Activated CD8-positive, alpha-beta memory T cell treated with anti-CD3 and anti-CD28 coated beads, Interleukin-2, amount 10 ng/mL, durations not matched to agents 7 days and 5 days (primary cell): ENCODE data around the gene ARSG. TPM values are rescaled to one million over a fixed set of nuclear protein-coding genes. Genes with fewer than 3 reads are reported as not detected.

Experiments used
- ATAC-seq: fragments of 150-1000 bp; cut with Tn5 transposase; one replicate; pipeline ENCODE4 v1.10.0; 2021; ENCODE audit warnings: moderate library complexity
- CTCF ChIA-PET: fragments of 350-600 bp; sonication (Branson Sonifier 250); formaldehyde crosslinking; loops from one replicate; lab custom pipeline; 2021; ENCODE audit warnings: antibody characterized with exemption; lab: Charles Lee
- DNase-seq: peaks from one replicate; pipeline ENCODE4 v3.0.0-alpha.2; 2020
- H3K27ac Mint-ChIP-seq: one replicate; pipeline ENCODE4 v1.8.0; 2021; ENCODE audit warnings: mild to moderate bottlenecking, mixed read lengths
- H3K27me3 Mint-ChIP-seq: one replicate; pipeline ENCODE4 v1.8.0; 2021; ENCODE audit warnings: mixed read lengths
- H3K36me3 Mint-ChIP-seq: one replicate; pipeline ENCODE4 v1.8.0; 2021; ENCODE audit warnings: mild to moderate bottlenecking, mixed read lengths
- H3K4me1 Mint-ChIP-seq: one replicate; pipeline ENCODE4 v1.8.0; 2021; ENCODE audit warnings: mixed read lengths
- H3K4me3 Mint-ChIP-seq: one replicate; pipeline ENCODE4 v1.8.0; 2021; ENCODE audit warnings: mild to moderate bottlenecking, moderate library complexity, mixed read lengths
- H3K9me3 Mint-ChIP-seq: one replicate; pipeline ENCODE4 v1.8.0; 2022; ENCODE audit warnings: low read depth, mixed read lengths
- total RNA-seq, 2 experiments: library from RNA; stranded (reverse); gene quantifications; one replicate each; pipeline ENCODE4 v1.2.3, GENCODE V29; 2021

The ARSG gene
- total RNA-seq, 2 experiments from 2014 or later, result 12.5 to 24.6 TPM

- Mint-ChIP-seq H3K27ac (peak overlapping the region; percentile 95), H3K9me3 (no peaks in the 10 kb centered on the region), H3K36me3 (peaks cover 15% of the 10 kb centered on the region), H3K4me1 (peaks cover 51% of the 10 kb centered on the region), H3K4me3 (peak overlapping the region; percentile 89), H3K27me3 (no peaks in the 10 kb centered on the region)
- ATAC-seq (no peak), DNase-seq (no peak)
- CTCF ChIA-PET, result interaction anchor here (1.0 to 4.2 kb wide), 8 partner anchors 24 to 173 kb away, joined by 3 to 29 read pairs (median 6); no protein-coding TSS in a partner anchor
Observed at GRCh38 chr17:68289473-68289872, 1.8 kb upstream of the ARSG start.

GRCh38 chr17:68289936-68290267 is 1.4 kb upstream of the ARSG start:
- DNase-seq (no peak), ATAC-seq (no peak)
- peak overlapping the region; percentile 89 for H3K4me3 Mint-ChIP-seq
- H3K36me3 Mint-ChIP-seq, result peaks cover 19% of the 10 kb centered on the region
- peaks cover 1% of the 10 kb centered on the region for H3K27me3 Mint-ChIP-seq
- peaks cover 56% of the 10 kb centered on the region for H3K4me1 Mint-ChIP-seq
- peak overlapping the region; percentile 95 for H3K27ac Mint-ChIP-seq
- H3K9me3 Mint-ChIP-seq, result no peaks in the 10 kb centered on the region
- CTCF ChIA-PET, result interaction anchor here (1.0 to 4.2 kb wide), 9 partner anchors 20 to 172 kb away, joined by 3 to 29 read pairs (median 5); no protein-coding TSS in a partner anchor

GRCh38 chr17:68290268-68290954 is 884 bp upstream of the ARSG start:
- DNase-seq (peak; percentile 76), ATAC-seq (peak; percentile 1)
- CTCF ChIA-PET, result interaction anchor here (0.7 to 4.2 kb wide), 18 partner anchors 20 to 172 kb away, joined by 3 to 29 read pairs (median 6); partner anchors contain the start of gene WIPI1
- Mint-ChIP-seq H3K27ac (peak overlapping the region; percentile 95), H3K4me1 (peaks cover 59% of the 10 kb centered on the region), H3K4me3 (peak overlapping the region; percentile 89), H3K9me3 (no peaks in the 10 kb centered on the region), H3K27me3 (peaks cover 2% of the 10 kb centered on the region), H3K36me3 (peaks cover 17% of the 10 kb centered on the region)

GRCh38 chr17:68291836-68292688 is 767 bp downstream of the ARSG start:
- H3K4me1 Mint-ChIP-seq, result peaks cover 68% of the 10 kb centered on the region
- DNase-seq, result peak; percentile 98
- H3K9me3 Mint-ChIP-seq, result no peaks in the 10 kb centered on the region
- peak overlapping the region; percentile 96 for H3K27ac Mint-ChIP-seq
- peaks cover 22% of the 10 kb centered on the region for H3K36me3 Mint-ChIP-seq
- peak overlapping the region; percentile 81 for H3K4me3 Mint-ChIP-seq
- peak; percentile 81 for ATAC-seq
- H3K27me3 Mint-ChIP-seq, result peaks cover 2% of the 10 kb centered on the region
- CTCF ChIA-PET, result interaction anchor here (0.7 to 4.1 kb wide), 20 partner anchors 10 to 170 kb away, joined by 3 to 22 read pairs (median 6); partner anchors contain the start of gene WIPI1

GRCh38 chr17:68292689-68293040 is 1.4 kb downstream of the ARSG start:
- Mint-ChIP-seq H3K9me3 (no peaks in the 10 kb centered on the region), H3K4me3 (peak overlapping the region; percentile 81), H3K4me1 (peaks cover 69% of the 10 kb centered on the region), H3K27me3 (peaks cover 2% of the 10 kb centered on the region), H3K27ac (peak overlapping the region; percentile 96), H3K36me3 (peaks cover 24% of the 10 kb centered on the region)
- no peak for ATAC-seq
- CTCF ChIA-PET, result interaction anchor here (1.0 to 4.1 kb wide), 12 partner anchors 22 to 164 kb away, joined by 3 to 22 read pairs (median 12); partner anchors contain the start of gene WIPI1
- no peak for DNase-seq

- H3K36me3 Mint-ChIP-seq, result peaks cover 21% of the 10 kb centered on the region
- CTCF ChIA-PET, result interaction anchor here (0.8 to 4.1 kb wide), 7 partner anchors 21 to 143 kb away, joined by 4 to 22 read pairs (median 9); no protein-coding TSS in a partner anchor
- ATAC-seq (no peak), DNase-seq (no peak)
- H3K9me3 Mint-ChIP-seq, result no peaks in the 10 kb centered on the region
- no peak overlapping the region for H3K27ac Mint-ChIP-seq
- H3K4me1 Mint-ChIP-seq, result peaks cover 72% of the 10 kb centered on the region
- peaks cover 2% of the 10 kb centered on the region for H3K27me3 Mint-ChIP-seq
- H3K4me3 Mint-ChIP-seq, result no peak overlapping the region
Observed at GRCh38 chr17:68293490-68294195, 2.3 kb downstream of the ARSG start.

- no peak for ATAC-seq
- CTCF ChIA-PET, result interaction anchor here (0.8 to 1.3 kb wide), 3 partner anchors 30 to 105 kb away, joined by 4 read pairs; no protein-coding TSS in a partner anchor
Observed at GRCh38 chr17:68294196-68294555, 2.9 kb downstream of the ARSG start.

GRCh38 chr17:68294617-68295016 is 3.3 kb downstream of the ARSG start:
- peaks cover 69% of the 10 kb centered on the region for H3K4me1 Mint-ChIP-seq
- H3K36me3 Mint-ChIP-seq, result peaks cover 19% of the 10 kb centered on the region
- H3K4me3 Mint-ChIP-seq, result no peak overlapping the region
- H3K27ac Mint-ChIP-seq, result peak overlapping the region; percentile 56
- ATAC-seq (no peak), DNase-seq (no peak)
- peaks cover 2% of the 10 kb centered on the region for H3K27me3 Mint-ChIP-seq
- CTCF ChIA-PET, result interaction anchor here (0.8 to 1.3 kb wide), 3 partner anchors 30 to 104 kb away, joined by 4 read pairs; no protein-coding TSS in a partner anchor
- H3K9me3 Mint-ChIP-seq, result no peaks in the 10 kb centered on the region

More at GRCh38 chr17:68294196-68294555, 2.9 kb downstream of the ARSG start:
- Mint-ChIP-seq H3K27ac (no peak overlapping the region), H3K9me3 (no peaks in the 10 kb centered on the region), H3K27me3 (peaks cover 2% of the 10 kb centered on the region), H3K4me3 (no peak overlapping the region), H3K36me3 (peaks cover 18% of the 10 kb centered on the region), H3K4me1 (peaks cover 70% of the 10 kb centered on the region)
- DNase-seq, result no peak

- ATAC-seq (no peak), DNase-seq (no peak)
- peaks cover 15% of the 10 kb centered on the region for H3K36me3 Mint-ChIP-seq
- H3K27me3 Mint-ChIP-seq, result peaks cover 2% of the 10 kb centered on the region
- H3K4me3 Mint-ChIP-seq, result no peak overlapping the region
- H3K4me1 Mint-ChIP-seq, result peaks cover 65% of the 10 kb centered on the region
- H3K27ac Mint-ChIP-seq, result peak overlapping the region; percentile 56
- no peaks in the 10 kb centered on the region for H3K9me3 Mint-ChIP-seq
- CTCF ChIA-PET, result no interaction called here
Observed at GRCh38 chr17:68295086-68295485, 3.8 kb downstream of the ARSG start.

GRCh38 chr17:68296217-68297191 is 5.2 kb downstream of the ARSG start:
- no peaks in the 10 kb centered on the region for H3K9me3 Mint-ChIP-seq
- H3K27me3 Mint-ChIP-seq, result peaks cover 2% of the 10 kb centered on the region
- ATAC-seq (peak; percentile 37), DNase-seq (peak; percentile 97)
- peaks cover 13% of the 10 kb centered on the region for H3K36me3 Mint-ChIP-seq
- CTCF ChIA-PET, result interaction anchor here (0.6 to 2.5 kb wide), 13 partner anchors 14 to 141 kb away, joined by 3 to 12 read pairs (median 3); no protein-coding TSS in a partner anchor
- peak overlapping the region; percentile 93 for H3K27ac Mint-ChIP-seq
- H3K4me1 Mint-ChIP-seq, result peaks cover 62% of the 10 kb centered on the region
- peak overlapping the region; percentile 54 for H3K4me3 Mint-ChIP-seq

- no peak for DNase-seq
- peaks cover 2% of the 10 kb centered on the region for H3K27me3 Mint-ChIP-seq
- H3K9me3 Mint-ChIP-seq, result no peaks in the 10 kb centered on the region
- H3K4me3 Mint-ChIP-seq, result peak overlapping the region; percentile 54
- CTCF ChIA-PET, result interaction anchor here (0.6 to 2.5 kb wide), 12 partner anchors 13 to 102 kb away, joined by 3 to 12 read pairs (median 4); no protein-coding TSS in a partner anchor
- peaks cover 13% of the 10 kb centered on the region for H3K36me3 Mint-ChIP-seq
- peaks cover 65% of the 10 kb centered on the region for H3K4me1 Mint-ChIP-seq
- peak overlapping the region; percentile 93 for H3K27ac Mint-ChIP-seq
- no peak for ATAC-seq
Observed at GRCh38 chr17:68297195-68297594, 5.9 kb downstream of the ARSG start.

GRCh38 chr17:68298601-68299000 is 7.3 kb downstream of the ARSG start:
- peaks cover 2% of the 10 kb centered on the region for H3K27me3 Mint-ChIP-seq
- no peak overlapping the region for H3K4me3 Mint-ChIP-seq
- H3K9me3 Mint-ChIP-seq, result no peaks in the 10 kb centered on the region
- no peak for DNase-seq
- peaks cover 57% of the 10 kb centered on the region for H3K4me1 Mint-ChIP-seq
- H3K36me3 Mint-ChIP-seq, result peaks cover 13% of the 10 kb centered on the region
- peak overlapping the region; percentile 10 for H3K27ac Mint-ChIP-seq
- ATAC-seq, result no peak
- CTCF ChIA-PET, result no interaction called here
